HG03565 (cell line): ENCODE results near the gene NPAS1.
"Not testable (repeated sequence)": the region's sequence is repeated elsewhere in the genome, so short reads cannot be mapped to it uniquely, and the experiment has no call there.

ENCODE experiments used
- ATAC-seq: cut with Tn5 transposase; IDR thresholded peaks from one replicate; pipeline ENCODE4 v1.9.1; 2021; ENCODE audit warnings: mild to moderate bottlenecking, moderate library complexity; ENCODE audit not compliant: unreplicated experiment

The NPAS1 gene

DNA sequence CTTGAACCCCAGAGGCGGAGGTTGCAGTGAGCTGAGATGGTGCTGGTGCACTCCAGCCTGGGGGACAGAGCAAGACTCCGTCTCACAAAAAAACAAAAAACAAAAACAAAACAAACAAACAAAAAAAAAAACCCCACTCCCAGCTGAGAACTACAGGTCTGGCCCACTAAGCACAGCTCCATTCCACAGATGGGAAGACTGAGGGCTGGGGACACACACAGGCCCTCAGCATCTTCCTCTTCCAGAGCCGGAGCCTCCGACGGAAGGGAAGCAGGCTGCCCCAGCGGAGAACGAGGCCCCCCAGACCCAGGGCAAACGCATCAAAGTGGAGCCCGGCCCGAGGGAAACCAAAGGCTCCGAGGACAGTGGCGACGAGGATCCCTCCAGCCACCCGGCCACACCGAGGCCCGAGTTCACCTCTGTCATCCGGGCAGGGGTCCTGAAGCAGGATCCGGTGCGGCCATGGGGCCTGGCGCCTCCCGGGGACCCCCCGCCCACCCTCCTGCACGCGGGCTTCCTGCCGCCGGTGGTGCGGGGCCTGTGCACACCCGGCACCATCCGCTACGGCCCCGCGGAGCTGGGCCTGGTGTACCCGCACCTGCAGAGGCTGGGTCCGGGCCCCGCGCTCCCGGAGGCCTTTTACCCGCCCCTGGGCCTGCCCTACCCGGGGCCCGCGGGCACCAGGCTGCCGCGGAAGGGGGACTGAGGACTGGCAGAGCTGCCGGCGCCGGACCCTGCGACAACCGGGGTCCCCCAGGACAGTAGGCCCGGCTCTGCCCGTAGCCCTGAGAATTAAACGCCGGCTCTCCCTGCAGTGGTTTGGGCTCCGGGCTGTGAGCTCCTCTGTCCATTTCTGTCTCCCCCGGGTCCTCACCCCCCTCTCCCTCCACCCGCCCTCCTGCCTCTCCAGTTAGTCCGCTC lies 25.6 kb downstream of the NPAS1 start:
- ATAC-seq: no peak

DNA sequence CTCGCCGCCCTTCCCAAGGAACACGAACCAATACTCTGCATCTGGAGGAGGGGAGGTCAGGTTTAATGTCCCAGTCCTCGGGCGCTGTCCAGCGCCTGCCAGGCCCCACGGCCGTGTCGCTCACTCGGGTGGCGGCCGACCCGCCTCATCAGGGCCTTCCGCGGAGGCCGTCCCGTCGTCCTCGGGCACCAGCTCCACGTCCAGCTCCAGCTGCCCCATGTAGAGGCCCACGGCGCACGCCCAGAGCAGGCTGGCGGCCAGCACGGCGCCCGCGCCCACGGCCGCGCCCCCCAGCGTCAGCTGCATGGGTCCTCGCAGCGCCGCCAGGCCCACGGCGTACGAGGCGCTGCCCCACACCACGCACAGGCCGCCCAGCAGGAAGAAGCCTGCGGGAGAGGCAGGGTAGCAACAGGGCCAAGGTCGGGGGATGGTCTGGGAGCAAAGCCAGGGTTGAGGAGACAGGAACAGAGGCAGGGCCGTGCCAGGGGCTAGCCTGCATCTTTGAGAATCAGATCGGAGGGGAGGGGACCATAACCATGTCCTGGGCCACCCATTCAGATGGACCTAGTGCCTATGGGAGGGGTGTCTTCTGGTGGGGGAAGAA lies 26.3 kb downstream of the NPAS1 start:
- ATAC-seq: no peak

DNA sequence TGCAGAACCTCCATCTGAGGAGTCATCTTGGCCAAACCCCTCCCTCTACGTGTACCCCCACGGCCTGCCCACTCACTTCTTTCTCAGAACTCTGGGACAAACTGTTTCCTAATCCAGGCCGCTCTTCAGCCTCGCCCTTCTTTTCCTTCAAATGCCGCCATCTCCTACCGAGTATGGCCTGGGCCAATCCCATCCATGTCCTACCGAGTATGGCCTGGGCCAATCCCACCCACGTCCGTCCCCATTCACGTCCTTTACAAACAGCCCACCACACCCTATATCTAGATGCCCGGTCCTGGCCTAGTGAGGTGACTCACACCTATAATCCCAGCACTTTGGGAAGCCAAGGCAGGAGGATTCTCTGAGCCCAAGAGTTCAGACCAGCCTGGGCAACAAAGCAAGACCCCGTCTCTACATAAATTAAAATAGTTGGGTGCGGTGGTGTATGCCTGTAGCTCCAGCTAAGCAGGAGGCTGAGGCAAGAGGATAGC lies 27.7 kb downstream of the NPAS1 start:
- no peak for ATAC-seq

DNA sequence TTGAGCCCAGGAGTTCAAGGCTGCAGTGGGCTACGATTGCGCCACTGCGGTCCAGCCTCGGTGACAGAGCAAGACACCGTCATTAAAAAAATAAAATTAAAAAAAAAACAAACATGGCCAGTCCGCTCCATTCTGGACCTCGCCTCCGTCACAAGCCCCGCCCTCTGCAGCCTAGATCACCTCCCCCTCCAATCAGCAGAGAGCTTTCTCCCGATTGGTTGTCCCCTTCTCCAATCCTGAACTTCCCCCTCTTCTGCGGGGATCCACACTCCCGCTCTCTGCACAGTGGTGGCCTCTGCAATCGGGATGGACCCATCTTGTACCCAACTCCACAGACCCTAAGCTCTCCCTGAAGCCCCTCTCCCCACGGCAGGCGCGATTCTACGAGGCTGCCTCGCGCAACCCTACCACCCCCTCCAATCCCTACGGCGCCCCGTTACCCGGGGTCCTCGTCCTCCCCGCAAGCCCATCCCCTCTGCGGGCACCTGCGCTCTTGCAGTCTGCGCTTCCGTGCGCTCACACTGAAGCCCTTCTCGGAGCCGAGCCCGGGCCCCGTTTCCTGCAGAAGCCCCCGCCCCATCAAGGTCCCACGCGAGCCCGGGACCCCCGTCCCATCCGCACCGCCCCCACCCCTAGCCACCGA lies 28.2 kb downstream of the NPAS1 start:
- no peak for ATAC-seq

DNA sequence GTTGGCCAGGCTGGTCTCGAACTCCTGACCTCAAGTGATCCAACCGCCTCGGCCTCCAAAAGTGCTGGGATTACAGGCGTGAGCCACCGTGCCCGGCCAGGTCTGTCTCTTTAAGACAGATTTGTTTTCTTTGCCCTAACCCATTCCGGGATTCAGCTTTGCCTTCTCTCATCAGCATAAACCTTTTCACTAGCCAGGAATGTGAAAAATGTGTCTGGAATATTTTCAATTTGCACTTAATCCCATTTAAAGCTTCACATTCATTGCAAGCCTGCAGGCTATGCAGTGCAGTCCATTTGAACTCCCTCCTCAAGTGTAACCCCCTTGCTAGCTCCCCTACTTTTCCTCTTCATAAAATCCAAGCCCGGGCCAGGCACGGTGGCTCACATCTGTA lies 29.7 kb downstream of the NPAS1 start:
- ATAC-seq: no peak

DNA sequence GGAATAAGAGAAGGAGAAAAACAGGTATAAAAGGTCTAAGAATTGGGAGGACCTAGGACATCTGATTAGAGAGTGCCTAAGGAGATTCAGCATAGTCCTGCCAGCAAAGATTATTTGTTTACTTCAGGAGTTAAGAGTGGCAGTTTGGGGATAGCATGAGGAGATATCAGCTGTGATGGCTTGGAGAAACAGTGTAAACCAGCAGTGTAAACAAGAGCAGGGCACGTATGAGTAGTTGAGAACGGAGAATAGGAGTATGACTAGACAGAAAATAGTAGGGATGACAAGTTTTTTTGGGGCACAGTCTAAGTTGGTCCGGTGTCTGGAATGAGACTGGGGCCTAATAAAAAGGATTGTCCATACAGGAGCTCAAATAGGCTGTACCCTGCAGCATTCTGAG lies 30.9 kb downstream of the NPAS1 start:
- ATAC-seq: not testable (repeated sequence)

DNA sequence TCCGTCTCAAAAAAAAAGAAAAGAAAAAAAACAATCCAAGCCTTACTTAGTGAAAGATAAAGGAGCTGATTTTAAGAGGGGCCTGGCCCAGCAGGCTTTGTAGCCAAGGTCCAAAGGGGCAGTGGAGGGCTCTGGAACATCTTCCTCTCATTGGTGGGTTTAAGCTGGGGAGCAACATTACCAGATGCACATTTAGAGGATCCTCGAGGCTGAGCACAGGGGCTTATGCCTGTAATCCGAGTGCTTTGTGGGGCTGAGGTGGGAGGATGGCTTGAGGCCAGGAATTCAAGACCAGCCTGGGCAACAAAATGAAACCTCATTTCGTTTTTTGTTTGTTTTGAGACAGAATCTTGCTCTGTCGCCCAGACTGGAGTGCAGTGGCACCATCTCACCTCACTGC lies 36.8 kb downstream of the NPAS1 start:
- no peak for ATAC-seq

DNA sequence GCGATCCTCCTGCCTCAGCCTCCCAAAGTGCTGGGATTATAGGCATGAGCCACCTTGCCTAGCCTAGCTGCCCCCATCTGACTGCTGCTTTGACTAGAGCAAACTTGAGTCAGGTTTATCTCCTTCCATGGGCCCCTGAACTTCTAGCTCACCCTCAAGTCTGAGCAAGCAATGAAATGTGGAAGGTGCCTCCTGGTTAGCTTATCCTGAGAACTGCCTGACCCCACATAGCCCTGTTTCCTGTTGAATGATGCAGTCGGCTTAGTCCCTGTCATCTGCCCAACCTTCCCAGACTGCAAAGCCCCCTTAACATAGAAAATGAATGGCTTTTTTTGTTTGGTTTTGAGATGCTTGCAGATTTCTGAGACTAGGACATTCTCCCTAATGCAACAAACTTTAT lies 37.7 kb downstream of the NPAS1 start:
- ATAC-seq: no peak

DNA sequence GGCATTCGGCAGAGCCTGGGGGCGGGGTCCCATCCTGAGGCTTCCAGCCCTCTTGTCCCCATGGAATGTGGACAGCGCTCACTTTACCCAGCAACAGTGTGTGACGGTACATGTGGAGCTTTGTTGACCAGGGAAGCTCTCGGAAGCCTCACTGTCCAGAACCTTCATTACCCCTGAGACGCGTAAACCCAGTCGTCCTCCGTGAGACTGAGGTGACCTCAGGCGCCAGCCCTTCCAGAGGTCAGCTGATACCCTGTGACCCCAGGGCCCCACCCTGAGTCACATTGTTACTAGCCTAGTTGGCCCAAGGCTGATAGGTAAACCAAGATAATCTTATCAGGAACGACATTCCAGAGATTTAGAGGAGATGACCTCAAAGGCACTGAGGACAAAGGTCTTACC lies 39.0 kb downstream of the NPAS1 start:
- ATAC-seq: no peak

DNA sequence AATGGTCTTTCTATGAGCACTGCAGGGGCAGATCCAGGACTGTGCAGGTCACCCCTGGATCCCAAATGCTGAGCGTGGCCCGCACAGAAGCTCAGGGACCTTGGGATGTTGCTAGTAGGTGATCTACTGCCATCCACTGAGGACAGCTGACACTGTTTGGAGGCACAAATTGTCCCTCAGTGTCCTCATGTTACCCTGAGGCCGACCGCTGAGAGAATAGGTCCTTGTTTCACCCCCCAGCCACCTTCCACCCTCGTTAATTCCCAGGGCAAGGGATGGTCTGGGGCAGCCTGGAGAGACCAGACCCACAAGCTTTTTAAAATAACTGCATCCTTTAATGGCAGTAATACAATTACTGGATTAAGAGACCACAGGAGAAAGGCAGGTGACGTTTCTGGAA lies 44.2 kb downstream of the NPAS1 start:
- no peak for ATAC-seq

DNA sequence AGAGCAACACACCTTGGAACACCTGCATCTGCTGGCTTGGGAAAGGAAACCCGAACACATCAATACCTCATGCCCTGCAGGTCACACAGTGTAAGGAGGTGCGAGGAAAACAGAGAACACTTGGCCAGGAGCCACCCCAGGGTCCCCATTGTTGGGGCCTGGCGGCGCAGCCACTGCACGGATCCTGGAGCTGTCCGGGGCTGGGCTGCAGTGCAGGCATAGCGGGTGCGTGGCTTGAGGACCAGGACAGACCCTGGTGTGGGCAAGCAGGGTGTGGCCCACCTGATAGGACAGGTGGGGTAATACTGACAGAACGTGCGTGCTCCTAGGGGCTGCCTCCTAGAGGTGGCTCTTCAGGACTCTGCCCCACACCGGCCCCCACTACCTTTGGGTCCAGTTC lies 45.6 kb downstream of the NPAS1 start:
- no peak for ATAC-seq

DNA sequence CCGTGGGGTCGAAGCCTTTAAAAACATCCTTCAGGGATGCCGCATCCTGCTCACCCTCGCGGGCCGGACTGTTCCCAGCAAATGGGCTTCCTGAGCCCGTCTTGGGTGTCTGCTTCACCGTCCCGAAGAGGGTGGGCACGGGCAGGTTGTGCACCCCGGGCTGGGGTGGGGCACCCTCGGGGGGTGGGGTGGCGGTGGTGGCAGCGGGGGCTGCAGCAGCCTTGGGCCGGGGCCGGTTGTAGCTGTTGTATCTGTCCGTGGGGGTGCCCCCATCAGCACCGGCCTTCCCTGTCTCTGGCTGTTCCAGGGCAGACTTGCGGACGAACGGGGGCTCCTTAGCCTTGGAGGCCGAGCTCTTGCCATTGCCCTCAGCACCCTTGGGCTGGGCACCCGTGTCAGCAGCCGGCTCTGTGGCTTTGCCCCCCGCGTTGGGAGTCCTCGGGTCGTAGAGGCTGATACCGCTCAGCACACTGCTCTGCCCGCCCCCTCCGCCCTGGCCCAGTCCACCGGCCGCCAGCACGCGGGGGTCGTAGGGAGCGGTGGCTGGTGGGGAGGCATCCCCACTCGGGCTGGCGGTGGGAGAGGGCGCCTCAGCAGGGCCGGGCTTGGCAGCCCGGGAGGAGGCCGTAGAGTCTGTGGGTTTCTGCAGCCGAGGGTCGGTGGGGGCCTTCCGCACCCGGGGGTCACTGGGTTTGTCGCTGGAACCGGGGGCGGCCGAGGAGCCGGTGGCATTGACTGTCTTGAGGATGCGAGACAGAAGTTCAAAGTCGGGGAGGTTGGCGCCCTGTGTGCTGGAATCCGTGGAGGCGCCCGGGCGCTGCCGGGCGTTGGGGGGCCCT lies 47.0 kb downstream of the NPAS1 start:
- ATAC-seq: no peak

DNA sequence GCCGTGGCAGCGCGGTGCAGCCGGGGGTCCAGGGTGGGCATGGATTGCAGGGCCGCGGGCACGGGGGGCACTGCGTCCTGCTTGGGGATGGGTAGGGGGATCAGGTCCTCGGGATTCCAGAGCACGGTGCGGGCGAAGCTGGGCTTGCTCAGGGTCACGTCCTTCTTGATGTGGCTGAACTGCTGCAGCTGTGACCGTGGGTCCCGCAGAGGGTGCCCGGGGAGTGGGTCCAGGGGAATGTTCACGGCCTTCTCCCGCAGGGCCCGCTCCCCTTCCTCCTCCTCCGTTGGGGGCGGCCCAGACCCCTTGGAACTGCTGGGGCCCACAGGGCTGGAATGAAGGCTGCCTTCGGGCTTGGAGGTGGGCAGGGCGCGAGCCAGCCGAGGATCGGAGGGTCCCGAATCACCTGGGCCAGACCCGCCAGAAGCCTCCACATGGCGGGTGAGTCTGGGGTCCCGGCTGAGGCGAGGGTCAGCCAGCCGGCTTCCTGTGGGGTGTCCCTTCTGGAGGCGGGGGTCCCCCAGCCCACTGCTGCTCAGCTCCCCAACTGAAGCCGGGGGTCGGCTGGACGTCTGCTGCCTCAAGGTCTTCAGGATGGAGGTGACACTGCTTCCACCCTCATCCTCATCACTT lies 47.7 kb downstream of the NPAS1 start:
- ATAC-seq: no peak

DNA sequence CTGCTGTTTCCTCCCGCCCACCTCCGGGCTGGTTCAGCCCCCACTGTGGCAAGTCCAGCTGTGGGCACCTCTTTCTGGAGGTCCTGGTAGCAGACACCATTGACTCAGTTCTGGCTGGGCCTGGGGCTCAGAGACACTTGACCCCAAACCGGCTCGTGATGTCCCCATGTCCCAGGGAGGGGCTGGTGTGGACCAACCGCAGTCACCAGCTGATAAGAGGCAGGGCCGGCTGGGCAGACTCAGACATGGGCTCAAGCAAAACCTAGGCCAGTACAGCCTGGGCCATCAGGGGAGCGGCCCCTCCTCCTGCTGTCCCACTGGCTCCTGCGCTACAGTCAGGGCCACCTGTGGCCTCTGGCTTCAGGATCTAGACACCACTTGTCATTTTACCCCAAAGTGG lies 48.6 kb downstream of the NPAS1 start:
- no peak for ATAC-seq

DNA sequence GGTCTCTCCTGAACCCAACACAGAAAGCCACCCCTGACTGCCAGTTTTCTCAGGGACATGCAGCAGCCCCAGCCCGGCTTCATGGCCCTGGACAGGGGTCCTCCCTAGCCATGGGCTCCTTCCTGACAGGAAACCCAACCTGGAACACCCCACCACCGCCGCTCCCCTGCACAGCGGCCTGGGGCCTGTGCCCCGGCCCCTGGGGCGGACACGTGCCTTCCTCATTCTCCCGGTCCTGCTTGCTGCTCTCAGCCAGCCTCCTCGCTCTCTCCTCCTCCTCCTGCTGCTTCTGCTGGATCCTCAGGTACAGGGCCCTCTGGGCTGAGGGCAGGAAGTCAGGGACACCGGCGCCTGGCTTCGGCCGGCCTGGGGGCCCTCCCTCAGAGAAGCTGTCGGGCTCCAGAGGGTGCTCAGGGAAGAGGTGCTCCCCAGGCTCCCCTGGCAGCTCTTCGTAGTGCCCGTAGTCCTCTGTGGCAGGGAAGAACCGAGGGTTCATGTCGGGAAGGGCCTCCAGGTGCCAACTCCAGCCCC lies 49.3 kb downstream of the NPAS1 start:
- no peak for ATAC-seq

DNA sequence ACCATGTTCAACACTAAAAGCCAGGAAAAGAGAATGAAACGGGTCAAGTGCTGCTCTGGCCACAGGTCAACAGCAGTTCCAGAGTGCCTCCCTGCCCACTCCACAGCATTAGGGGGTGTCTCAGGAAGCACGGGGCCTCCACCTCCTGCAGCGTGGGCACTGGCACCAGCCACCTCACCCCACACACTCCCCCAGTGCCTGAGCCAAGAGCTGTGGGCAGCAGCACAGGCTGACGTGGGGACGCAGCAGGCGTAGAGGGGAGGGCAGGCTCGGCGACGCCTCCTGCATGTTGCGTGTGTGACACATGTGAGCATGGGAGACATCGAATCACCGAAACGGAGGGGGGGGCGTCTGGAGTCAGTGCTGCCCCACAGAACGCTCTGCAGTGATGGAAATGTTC lies 50.2 kb downstream of the NPAS1 start:
- ATAC-seq: no peak

DNA sequence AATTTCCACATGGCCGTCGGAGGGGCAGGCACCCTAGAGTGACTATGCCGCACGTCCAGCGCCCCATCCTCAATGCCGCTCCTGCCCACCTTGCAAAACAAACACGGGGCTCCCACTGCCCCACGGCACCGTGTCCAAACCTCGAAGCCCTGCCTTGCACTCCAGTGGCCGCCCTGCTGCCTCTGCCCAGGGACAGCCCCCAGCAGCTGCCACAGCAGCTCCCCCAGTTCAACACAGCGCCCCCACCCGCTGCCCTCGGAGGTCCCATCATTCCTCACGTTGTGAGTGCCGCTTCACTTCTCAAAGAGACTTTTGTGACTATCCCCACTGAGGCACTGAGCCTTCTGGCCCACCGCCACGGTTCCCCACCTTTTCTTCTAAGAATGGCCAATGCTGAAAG lies 51.1 kb downstream of the NPAS1 start:
- ATAC-seq: no peak

DNA sequence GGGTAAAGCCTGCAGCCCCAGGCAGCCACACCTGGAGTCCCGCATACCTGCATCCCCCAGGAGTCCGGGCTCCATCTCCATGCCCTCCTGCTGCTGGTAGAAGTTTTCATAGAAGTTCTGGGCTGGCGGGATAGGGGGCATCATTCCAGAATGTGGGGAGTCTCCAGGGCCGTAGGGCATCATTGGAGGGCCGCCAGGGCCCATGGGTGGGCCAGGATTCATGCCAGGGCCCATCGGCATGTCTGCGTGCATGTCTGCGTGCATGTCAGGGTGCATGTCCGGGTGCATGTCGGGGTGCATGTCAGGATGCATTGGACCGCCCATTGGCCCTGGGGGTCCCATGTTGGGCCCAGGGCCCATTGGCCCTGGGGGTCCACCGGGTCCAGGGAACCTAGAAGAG lies 52.1 kb downstream of the NPAS1 start:
- no peak for ATAC-seq

DNA sequence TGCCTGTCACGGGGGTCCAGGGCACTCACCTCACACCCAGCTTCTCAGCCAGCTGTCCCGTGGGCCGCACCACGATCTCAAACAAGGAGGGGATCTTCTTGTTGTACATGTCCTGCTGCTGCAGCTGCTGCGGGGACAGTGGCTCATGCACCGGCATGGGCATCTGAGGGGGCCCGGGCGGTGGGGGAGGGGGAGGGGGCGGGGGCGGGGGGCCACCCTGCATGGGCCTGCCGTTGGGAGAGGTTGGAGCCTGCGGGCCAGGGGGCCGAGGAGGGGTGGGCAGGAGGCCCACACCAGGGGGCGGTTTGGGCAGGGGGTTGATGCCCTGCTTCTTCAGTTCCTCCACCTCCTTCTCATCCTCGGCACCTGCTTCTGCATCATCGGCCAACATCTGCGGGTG lies 52.7 kb downstream of the NPAS1 start:
- no peak for ATAC-seq

DNA sequence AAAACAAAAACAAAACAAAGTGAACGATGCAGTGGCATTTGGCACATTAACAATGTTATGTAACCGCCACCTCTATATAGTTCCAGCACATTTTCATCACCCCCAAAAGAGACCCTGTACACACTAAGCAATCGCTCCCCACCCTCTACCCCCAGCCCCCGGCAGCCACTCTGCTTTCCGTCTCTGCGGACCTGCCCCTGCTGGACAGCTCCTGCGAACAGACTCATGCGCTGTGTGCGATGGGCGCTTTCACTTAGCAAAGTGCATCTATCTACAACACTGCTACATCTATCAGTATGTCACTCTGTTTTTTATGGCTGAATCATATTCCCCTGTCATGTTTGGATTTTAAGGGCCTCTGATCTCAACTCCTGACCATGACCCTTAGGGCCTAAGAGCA lies 53.9 kb downstream of the NPAS1 start:
- ATAC-seq: no peak
